Hippocampal formation (tissue), 2 donors: ENCODE measurements around the gene GSK3B.
"Not testable (repeated sequence)": the region's sequence is repeated elsewhere in the genome, so short reads cannot be mapped to it uniquely, and the experiment has no call there.

Experiments
- DNase-seq, 2 donors: peaks; one replicate each; lab custom pipeline; 2025; lab: John Stamatoyannopoulos, UW

Gene GSK3B

GRCh38 chr3:120005741-120006140, 88.5 kb downstream of the GSK3B start:
- not testable (repeated sequence) for DNase-seq

- not testable (repeated sequence) for DNase-seq
Observed at GRCh38 chr3:120004008-120004498, 90.2 kb downstream of the GSK3B start.

DNA sequence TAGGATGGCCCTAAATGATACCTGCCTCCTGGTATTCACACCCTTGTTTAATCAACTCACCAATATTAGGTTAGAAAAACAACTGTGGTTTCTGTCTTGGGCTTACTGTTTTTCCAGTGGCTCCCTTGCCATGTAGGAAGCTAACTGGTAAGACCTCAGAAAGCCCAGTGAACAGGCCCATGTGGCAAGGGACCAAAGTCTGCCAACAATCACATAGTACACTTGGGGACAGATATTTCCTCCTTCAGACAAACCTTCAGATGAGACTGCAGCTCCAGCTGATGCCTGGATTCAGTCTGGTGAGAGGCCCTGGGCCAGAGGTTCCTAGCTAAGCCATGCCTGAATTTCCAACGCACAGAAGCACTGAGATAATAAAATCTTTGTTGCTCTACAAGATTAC, 96.1 kb downstream of the GSK3B start:
- DNase-seq: no peak

DNA sequence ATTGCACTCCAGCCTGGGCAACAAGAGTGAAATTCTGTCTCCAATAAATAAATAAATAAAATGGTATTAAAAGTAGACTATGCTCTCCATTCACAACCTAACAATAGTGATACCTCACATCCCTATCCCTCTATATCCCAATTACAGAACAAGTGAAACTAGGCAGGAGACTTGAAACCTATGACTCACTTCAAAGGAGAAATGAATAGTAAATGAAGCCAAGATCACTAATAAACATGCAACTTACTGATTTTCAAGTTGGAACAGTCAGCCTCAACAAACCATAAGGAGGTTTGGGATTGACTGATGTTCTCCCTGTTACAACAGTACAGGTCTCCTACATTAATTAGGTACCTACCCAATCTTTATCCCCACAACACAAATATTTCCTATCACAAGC, 103.4 kb downstream of the GSK3B start:
- no peak for DNase-seq

- DNase-seq: no peak
Observed at GRCh38 chr3:119989981-119990655, 104.1 kb downstream of the GSK3B start.

DNA sequence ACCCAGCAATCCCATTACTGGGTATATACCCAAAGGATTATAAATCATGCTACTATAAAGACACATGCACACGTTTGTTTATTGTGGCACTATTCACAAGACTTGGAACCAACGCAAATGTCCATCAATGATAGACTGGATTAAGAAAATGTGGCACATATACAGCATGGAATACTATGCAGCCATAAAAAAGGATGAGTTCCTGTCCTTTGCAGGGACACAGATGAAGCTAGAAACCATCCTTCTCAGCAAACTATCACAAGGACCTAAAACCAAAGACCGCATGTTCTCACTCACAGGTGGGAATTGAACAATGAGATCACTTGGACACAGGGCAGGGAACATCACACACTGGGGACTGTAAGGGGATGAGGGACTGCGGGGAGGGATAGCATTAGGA, 107.4 kb downstream of the GSK3B start:
- not testable (repeated sequence) for DNase-seq

- DNase-seq: no peak
Observed at GRCh38 chr3:119981386-119981785, 112.9 kb downstream of the GSK3B start.

GRCh38 chr3:119978554-119979208, 115.6 kb downstream of the GSK3B start:
- DNase-seq: no peak

- no peak for DNase-seq
Observed at GRCh38 chr3:119977353-119977752, 116.9 kb downstream of the GSK3B start.

- DNase-seq: no peak
Observed at GRCh38 chr3:119976214-119976613, 118.0 kb downstream of the GSK3B start.

GRCh38 chr3:119974656-119975055, 119.6 kb downstream of the GSK3B start:
- no peak for DNase-seq

DNA sequence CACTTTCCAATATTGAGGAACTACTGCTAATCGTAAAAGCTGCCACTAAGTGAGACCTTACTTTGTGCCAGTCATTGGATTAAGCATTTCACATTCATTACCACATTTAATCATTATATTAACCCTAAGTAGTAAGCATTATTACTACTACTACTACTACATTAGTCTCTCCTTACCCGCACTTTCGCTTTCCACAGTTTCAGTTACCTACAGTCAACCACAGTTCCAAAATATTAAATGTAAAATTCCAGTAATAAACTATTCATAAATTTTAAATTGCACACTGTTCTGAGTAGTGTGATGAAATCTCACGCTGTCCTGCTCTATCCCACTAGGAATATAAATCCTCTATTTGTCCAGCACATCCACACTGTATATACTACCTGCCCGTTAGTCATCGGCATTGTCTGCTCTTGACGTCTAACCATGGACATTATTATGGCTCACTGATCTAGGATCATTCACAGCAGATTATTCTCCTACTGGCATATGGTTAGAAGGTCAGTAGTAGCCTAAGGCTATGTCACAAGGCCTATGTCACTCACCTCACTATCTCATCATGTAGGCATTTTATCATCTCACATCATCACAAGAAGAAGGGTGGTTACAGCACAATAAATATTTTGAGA, 121.1 kb downstream of the GSK3B start:
- no peak for DNase-seq

GRCh38 chr3:119969759-119970158, 124.5 kb downstream of the GSK3B start:
- no peak for DNase-seq

GRCh38 chr3:119967353-119968006, 126.8 kb downstream of the GSK3B start:
- no peak for DNase-seq

DNA sequence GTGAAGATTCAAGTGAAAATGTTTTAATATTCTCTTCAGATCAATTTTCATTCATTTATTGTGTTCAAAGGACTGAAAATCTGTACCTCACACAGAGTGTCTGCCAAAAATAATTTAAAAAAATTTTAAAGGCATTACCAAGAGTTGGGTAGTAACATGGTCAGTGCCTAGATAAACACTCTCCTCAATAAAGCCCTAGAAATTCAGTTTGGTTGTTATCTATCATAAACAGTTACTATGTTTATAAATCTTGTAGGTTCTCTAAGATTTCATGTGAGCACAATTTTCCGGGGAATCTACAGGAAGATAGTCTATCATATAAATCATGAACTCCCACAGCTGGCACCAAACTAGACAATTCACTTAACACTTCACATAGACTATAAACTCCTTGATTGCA, 128.6 kb downstream of the GSK3B start:
- DNase-seq: no peak

GRCh38 chr3:119964294-119964693, 130.0 kb downstream of the GSK3B start:
- DNase-seq: no peak

DNA sequence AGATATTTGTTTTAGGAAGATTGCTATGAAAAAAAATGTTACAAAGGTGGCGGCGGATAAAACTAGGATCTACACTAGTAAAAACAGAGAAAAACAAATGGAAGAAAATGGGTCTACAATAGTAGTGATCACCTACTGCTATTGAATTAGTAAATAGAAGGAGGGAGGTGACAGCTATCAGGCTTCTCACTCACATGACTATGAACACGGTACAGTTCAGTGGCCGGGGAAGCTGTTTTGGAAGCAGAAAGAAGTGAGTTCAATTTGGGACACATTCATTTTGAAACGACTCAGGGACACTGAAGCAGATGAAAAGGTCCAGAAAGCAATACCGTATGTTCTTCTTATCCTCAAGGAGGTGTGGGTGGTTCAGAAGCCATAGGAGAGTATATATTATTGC, 138.3 kb downstream of the GSK3B start:
- DNase-seq: no peak

- no peak for DNase-seq
Observed at GRCh38 chr3:119950666-119951325, 143.5 kb downstream of the GSK3B start.

- DNase-seq: no peak
Observed at GRCh38 chr3:119945291-119945690, 149.0 kb downstream of the GSK3B start.

DNA sequence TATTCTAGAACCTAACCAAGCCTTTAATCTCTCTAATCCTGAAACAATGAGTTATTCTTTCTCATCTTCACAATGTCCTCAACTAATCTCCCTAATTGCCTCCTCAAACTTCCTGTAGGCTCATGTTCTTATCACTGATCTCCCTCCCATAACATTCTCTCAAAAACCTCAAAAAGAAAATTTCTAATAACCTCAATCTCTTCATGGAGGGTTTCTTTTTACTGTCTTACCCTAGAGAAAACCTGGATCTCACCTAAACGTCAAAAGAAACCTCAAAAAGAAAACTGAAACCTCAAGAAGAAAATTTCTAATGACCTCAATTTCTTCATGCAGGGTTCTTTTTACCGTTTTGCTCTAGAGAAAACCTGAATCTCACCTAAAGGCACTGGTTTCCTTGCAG, 150.2 kb downstream of the GSK3B start:
- DNase-seq: no peak

DNA sequence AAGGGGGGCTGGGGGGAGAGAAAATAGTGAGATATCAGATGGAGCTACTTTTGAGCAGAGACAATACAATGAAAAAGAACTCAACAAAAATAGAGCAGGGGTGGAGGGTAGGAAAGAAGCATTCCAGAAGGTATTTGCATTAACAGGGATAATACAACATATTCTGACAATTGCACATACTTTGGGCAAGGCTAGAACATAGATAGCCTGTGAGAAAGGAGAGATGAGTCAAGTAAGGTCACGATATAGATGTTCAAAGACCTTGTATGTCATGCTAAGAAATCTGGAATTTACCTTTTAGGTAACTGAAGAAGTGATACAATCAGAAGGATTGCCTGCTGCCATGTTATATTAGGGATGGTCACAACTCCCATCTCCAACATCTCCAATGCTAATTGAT, 155.2 kb downstream of the GSK3B start:
- DNase-seq: no peak

DNA sequence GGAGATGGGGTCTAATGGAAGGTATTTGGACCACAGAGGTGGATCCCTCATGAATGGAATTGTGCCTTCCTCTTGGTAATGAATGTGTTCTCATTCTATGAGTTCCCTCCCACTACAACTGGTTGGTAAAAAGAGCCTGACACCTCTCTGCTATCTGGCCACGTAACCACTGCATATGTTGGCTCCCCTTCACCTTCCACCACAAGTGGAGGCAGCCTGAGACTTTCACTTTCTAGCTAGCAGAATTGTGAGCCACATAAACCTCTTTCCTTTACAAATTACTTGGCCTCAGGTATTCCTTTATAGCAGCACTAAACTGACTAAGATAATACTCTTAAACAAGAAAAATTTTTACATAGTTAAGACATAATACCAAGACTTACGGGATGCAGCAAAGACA, 157.0 kb downstream of the GSK3B start:
- no peak for DNase-seq
